HG02610 (cell line): ENCODE measurements around the gene C5orf15.
A peak's percentile ranks its signal among the peaks of the same experiment; 100 is the strongest.
"Not testable (repeated sequence)": the region's sequence is repeated elsewhere in the genome, so short reads cannot be mapped to it uniquely, and the experiment has no call there.

Source experiments
- ATAC-seq: cut with Tn5 transposase; IDR thresholded peaks from one replicate; pipeline ENCODE4 v1.9.1; 2021; ENCODE audit warnings: mild to moderate bottlenecking, moderate library complexity; ENCODE audit not compliant: unreplicated experiment

Gene C5orf15

DNA sequence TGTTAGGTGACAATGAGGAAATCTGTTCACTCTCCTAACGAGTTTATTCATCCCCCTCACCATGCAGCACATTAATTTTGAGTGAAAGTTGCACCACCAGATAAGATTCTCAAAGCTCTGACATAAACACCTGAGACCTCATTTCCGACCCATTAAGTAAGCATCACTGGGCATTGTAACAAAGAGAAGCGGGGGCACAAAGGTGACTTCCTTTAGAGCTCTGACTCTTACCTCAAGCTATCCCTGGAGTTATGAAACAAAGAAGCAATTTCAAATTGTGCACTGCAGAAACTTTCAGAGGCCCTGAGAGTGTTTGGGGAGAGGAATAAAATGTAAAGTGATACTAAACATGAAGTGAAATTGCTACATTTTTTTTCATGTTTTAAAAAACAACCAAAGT lies 29.5 kb downstream of the C5orf15 start:
- peak; percentile 37 for ATAC-seq

DNA sequence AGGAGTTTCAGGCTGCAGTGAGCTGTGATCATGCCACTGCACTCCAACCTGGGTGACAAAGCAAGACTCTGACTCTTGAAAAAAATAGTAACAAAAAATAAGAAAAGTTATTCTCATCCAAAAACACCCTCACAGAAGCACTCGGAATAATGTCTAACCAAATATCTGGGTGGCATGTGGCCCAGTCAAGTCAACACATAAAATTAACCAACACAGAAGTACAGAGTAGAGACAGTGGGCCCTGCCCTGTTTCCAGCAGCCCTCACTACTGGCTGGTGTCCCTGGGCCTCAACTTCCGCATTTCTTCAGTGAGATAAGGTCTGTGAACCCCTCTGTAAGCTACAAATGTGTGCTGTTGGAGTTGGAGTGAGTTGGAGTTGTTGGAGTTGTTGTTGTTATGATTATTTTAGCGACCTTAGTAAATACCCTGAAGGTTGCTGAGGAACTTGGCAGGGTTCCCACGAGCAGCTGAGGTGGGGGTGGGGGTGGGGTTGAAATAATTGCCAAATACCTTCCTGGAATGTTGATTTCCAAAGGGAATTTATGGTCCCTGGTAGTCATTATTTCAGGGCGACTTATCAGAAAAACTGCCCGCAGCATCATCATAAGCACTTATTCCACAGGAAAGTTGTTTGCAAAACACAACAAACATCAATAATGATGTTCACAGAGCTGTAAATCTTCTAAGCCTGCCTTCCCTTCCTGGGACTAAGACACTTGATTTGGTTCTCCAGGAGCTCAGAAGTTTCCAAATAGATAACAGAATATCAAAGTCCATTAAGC lies 30.2 kb downstream of the C5orf15 start:
- no peak for ATAC-seq

DNA sequence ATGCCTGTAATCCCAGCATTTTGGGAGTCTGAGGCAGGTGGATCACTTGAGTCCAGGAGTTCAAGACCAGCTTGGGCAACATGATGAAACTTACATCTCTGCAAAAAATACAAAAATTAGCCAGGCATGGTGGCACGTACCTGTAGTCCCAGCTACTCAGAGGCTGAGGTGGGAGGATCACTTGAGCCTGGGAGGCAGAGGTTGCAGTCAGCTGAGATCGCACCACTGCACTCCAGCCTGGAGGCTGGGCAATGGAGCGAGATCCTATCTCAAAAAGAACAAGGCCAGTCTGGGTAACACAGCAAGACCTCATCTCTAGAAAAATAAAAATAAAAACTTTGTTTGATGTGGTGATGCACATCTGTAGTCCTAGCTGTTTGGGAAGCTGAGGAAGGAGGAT lies 30.8 kb downstream of the C5orf15 start:
- ATAC-seq = not testable (repeated sequence)

DNA sequence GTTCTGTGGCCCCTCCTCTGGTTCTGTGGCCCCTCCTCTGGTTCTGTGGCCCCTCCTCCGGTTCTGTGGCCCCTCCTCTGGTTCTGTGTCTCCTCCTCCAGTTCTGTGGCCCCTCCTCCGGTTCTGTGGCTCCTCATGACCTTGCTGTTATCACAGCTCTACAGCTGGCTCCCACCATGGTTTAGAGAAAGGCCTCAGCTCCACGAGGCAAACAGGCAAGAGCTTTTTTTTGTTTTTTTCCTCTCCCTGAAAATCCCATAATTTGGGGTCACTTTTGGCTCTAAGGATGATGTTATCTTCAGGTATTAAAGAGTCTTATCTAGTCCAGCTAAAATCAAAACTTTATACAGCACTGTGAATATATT lies 31.8 kb downstream of the C5orf15 start:
- no peak for ATAC-seq

DNA sequence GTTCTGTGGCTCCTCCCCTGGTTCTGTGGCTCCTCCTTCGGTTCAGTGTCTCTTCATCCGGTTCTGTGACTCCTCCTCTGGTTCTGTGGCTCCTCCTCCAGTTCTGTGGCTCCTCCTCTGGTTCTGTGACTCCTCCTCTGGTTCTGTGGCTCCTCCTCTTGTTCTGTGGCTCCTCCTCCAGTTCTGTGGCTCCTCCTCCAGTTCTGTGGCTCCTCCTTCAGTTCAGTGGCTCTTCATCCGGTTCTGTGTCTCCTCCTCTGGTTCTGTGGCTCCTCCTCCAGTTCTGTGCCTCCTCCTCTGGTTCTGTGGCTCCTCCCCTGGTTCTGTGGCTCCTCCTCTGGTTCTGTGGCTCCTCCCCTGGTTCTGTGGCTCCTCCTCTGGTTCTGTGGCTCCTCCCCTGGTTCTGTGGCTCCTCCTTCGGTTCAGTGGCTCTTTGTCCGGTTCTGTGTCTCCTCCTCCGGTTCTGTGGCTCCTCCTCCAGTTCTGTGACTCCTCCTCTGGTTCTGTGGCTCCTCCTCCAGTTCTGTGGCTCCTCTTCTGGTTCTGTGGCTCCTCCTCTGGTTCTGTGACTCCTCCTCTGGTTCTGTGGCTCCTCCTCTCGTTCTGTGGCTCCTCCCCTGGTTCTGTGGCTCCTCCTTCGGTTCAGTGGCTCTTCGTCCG lies 32.3 kb downstream of the C5orf15 start:
- not testable (repeated sequence) for ATAC-seq

DNA sequence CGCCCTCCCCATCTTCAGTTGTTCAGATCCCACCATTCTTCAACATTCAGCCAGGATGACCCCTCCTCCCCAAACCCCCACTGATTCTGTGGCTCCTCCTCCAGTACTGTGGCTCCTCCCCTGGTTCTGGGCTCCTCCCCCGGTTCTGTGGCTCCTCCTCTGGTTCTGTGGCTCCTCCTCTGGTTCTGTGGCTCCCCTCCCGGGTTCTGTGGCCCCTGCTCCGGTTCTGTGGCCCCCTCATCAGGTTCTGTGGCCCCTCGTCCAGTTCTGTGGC lies 32.8 kb downstream of the C5orf15 start:
- no peak for ATAC-seq

DNA sequence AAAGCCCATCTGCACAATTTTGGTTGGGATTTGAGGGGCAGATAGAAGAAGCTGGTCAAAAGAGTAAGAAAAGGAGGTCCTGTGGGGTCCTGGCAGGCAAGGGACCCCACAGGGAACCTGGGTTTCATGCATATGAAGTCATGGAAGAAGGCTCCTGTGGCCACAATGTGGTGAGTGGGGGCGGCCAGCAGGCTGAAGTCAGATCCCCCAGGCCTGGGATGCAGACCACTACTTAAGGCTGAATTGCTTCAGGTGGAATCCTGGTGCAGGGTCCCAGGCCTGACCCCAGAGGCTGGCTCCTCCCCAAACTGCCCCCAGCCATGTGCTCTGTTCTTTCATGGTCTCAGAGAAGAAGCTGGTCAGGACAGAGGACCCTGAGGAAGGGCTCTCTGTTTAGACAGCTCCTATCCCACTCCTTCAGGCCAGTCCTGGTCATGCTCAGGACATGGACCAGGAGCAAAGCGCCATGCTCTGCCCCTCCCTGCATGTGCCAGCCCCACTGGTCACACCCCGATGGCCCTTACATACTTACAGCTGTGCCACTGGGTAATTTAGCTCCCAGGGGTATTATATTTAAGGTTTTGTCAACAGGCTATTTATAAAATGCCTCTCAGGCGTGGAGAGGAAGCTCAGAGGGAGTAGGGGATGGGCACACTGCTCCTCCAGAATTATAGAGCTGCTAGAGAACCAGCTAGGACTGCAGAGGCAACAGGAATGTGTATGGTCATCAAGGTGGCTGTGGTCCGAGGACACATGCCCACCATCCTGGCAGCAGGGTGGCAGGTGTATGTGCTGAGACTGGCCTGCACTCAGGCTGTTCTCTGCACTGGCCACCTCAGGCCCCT lies 33.4 kb downstream of the C5orf15 start:
- ATAC-seq = peak; percentile 30

DNA sequence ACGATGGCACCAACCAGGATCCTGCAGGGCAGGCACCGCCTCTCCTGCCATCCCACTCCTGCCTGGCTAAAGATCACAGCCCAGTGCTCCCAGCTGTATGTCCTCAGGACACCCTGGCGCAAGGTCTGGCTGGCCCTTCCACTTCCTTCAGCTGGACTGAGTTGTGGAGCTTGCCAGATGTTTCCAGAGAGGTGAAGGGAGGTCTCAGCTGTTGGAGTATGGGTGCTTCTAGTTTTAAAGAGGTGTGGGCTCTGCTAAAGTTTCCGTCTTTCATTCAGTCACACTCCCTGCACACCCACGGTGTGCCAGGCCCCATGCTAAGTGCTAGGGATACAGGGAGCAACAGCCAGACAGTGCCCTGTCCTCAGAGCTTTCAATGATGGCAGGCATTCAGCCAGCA lies 34.1 kb downstream of the C5orf15 start:
- no peak for ATAC-seq

DNA sequence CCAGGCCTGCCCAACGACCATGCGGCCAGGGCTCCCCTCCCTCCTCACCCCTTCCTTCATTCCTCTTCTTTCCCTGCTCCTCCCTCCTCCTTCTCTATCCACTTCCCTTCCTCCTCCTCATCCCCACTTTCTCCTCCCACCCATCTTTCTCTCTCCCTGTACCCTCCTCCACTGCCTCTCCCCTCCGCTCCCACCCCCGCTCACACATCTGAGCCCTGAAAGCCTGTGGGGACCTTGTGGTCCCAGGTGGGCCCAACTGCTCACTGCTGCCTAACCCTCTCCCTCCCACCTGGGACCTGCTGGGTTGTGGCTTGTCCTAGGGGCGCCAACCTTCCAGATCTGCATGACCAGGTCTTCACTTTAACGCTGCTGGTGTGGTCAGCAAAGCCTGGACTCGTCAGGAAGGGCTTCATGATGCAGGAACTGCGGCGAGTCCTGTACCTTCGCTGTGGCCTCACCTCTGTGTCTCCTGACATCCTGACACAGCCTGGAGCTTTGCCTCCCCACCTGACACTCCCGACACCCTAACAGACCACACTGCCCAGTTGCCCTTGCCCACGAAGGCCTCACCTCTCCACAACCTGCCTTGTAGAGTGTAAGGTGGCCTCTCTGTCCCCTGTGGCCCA lies 34.6 kb downstream of the C5orf15 start:
- ATAC-seq = no peak

DNA sequence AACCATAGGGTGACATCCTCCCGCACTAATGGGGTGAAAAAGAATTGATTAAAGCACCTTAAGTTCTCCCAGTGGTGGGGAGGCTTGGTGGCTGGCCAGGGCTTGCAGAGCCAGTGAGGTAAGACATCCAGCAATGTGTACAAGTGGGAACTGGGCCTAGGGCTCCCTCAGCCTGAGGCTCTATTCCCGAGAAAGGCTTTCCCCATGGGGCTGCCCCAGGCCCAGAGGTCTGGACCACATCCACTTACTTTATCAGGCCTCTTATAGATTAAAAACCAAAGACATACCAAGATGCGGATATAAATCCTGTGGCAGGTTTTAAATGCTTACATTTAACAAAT lies 35.3 kb downstream of the C5orf15 start:
- no peak for ATAC-seq

DNA sequence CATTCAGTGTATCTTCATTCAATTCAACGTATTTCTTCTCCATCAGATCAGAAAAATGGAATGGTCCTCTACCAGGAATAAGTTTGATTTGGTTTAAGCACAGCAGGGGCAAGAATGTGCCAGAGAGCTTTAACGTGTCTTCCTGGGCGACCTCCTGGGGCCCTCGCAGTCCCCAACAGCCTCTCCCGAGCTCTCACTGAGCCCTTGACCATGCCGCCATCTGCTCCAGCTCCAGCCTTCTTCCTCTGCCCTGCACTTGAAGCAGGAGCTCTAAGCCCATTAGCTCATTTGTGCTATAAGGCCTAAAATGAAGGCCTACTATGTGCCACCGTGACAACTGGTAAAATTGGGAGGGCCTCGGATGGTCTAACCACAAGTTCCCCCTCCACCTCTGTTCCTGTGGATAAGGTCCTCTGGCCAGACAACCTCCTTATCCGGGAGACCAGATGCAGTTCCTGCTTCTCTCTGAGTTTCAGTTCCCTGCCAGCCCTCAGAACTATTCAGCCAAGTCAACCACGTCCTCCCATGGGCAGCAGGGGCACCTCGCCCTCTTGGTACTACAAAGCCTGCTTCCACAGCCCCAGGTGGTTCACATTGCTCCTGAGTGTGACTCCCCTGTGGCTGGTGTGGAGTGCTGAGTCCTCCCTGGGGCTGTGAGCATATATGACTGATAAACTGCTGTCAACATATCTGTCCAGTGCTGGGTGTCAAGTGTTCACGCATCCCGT lies 35.8 kb downstream of the C5orf15 start:
- no peak for ATAC-seq

DNA sequence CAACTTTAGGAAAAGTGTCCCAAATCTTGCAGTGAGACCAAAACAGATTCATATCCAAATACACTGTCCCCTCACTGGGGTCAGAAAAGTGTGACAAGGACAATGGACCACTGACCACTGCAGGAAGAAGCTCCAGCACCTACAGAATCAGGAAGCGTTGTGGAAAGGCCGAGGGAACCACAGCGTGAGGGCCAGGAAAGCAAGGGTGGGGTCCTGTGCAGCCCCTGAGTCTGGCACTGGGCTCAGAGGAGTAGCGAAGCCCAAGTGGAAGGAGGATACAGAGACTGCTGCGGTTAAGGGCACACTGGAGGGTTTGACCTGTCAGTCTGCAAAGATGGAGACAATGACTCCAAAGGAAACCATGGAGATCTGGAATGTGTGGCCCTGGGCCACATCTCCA lies 36.9 kb downstream of the C5orf15 start:
- ATAC-seq = no peak

DNA sequence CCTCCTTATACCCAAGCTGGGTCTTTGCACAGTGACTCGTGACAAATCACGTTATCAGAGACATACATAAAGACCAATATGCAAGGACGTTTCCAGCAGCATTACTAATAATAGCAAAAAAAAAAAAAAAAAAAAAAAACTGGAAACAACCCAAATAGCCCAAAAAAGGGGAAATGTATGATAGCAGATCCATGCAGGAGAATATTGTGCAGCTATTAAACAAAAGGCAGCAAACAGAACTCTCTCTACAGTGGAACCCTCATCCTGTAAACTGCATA lies 37.7 kb downstream of the C5orf15 start:
- ATAC-seq = no peak

DNA sequence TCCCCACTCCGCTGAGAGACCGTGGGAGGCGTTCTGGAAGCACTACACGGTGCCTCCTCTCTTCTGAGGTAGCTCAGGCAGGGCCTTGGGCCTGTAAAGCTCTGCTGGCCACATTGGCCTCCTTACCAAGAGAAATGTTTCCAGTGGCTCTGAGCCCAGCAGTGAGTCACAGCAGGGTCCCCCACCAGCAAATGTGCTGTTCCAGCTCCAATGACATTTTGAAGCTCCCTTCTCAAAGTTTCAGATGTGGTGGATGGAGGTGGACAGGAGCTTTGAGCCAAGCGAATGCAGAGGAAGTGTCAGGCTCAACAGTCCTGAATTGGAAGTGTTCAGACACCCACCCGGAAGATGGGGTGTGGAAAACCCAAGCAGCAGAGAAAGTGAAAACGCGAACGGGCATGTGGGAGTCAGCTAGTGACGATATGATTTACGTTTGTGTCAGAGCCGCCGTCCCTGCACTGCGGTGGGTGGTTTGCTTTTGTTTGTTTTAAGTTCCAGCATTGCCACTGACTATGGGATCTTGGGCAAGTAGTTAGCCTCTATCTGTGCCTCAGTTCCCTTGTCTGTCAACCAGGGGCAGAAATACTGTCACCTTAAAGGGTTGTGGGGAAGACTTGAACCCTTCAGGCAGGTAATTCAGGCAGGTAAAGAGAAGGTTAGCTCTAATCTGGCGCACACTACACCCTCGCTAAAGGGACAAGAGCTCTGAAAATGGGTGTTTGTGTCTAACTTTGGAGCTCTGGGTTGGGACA lies 38.2 kb downstream of the C5orf15 start:
- ATAC-seq = peak; percentile 47

DNA sequence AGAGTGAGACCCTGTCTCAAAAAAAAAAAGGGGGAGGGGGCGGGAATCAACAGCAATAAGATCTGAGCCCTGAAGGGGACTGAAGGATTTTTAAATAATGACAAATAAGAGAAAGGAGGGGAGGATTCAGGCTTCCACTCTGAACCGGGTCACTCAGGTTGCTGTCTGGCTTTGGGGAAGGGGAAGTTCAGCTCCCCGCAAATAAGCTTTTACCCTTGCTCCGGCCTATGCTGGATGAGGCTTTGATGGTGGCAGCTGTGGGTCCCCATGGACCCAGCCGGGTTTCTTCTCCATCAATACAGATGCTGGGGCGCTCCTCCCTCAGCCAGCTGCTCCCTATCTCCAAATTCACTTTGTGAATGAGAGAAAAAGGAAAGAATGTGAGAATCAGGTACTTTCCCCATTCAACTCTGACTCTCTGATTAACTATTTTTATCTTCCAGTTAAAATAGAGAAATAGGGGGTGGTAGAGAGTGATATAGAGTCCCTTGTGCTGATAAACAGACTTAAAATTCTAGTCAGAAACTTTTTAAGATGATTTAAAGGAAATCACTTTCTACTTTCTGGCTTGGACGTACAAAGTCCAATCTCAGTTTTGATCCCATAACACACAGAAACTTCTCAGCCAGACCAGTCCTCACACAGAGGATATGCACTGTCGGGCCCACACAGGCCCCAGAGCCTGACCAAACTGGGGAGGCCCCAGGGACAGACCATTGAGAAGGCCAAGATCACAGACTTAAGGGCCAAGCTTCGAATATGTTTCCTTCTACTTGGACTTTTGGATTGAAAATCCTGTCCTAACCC lies 39.6 kb downstream of the C5orf15 start:
- ATAC-seq = peak; percentile 42

DNA sequence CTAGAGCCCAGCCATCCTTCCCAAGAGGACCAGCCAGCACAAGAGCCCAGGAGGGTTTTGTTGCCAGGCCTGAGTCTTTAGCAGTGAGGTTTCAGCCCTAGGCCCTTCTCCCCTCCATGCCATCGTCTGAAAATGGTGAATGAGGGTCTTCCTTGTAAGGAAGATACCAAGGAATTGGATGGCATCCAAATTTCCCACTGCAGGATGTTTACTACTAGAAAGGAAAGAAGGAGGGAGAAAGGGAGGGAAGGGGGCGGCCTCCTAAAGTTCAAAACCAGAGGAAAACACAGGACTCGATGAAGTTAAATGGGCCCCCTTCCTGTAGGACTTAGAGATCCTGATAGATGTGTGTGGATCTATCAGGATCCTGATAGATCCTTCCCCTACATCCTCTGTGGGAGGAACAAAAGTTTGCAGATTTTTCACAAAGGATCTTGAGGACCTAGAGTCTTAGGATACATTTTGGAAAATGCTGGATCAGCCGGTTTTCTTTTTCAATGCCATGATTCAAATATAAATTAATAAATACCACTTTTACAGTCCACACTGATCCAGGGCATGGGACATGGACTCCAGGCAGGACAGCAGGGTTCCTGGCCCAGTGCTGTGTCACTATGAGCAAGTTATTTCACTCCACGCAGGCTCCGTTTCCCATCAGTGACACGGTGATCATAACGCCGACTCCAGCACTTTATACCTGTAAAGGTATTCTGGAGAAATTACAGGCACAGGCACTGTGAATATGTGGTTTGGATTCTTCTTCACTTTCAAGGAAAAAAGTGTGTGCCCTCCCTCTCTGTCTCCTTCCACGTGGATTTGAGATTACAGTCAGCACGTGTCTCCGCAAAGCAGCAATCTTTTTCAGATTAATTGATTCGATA lies 40.9 kb downstream of the C5orf15 start:
- ATAC-seq = no peak

DNA sequence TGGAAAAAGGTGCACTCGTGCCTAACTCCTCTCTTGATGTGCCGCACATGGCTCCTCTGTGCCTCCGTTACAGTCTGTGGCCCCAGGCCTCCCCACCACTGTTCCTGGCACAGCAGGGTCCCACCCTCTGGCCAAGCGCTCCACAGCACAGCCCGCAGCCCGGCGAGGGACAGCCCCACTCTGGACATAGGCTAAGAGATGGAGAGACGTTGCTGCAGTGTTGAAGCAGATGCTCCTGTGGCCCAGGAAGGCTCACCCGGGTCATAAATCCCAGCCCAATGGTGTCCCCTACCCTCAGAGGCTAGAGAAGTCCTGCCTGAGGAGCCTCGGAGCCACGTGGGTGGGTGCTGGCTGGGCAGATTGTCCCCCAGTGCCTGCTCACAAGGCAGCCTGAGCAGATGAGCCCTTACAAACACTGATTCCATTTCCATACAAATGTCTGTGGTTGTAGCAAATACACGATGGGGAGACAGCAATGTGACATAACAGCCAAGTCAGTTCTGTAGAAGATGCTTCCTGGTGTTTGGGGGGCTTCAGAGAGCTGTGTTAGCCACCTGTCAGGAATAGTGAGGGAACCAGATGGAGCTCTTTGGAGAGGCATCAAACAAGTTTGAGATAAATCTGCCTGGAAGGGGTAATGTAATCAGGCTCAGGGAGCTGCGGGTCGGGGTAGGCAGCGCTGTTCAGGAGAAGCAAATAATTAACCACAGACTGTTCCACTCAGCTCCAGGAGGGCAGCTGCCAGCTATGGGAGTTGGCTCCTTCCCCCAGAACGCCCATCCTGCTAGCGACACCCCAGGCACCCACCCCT lies 41.7 kb downstream of the C5orf15 start:
- ATAC-seq = no peak
